Upper lobe of right lung (tissue), 1 donor: ENCODE results near the gene TNXB. TPM values are rescaled to one million over a fixed set of nuclear protein-coding genes. Genes with fewer than 3 reads are reported as not detected.

Experiments used
- total RNA-seq: library from RNA; stranded (reverse); fragmentation: NEBNext Ultra II Directional; extraction: Animal tissue kit (Norgen Biotek cat#: 25700); gene quantifications from one replicate; pipeline ENCODE4 v1.2.1, GENCODE V29; 2021
- donor health status: DM: no; HTN: yes; CAD: no; lungs with severe emphysema.

Gene TNXB
- total RNA-seq, 1 donor from 2014 or later = 162 TPM

Other genes starting within 250 kb of the TNXB start
- gene NEU1, start 246.5 kb downstream of the TNXB start, total RNA-seq = 81.0 TPM
- 23.1 TPM for gene SLC44A4, start 230.3 kb downstream of the TNXB start, total RNA-seq
- gene EHMT2, start 211.6 kb downstream of the TNXB start, total RNA-seq = 36.0 TPM
- gene ZBTB12, start 207.3 kb downstream of the TNXB start, total RNA-seq = 3.5 TPM
- gene C2, start 181.6 kb downstream of the TNXB start, total RNA-seq = 282 TPM
- gene CFB, start 163.2 kb downstream of the TNXB start, total RNA-seq = 74.9 TPM
- 43.9 TPM for gene NELFE, start 150.4 kb downstream of the TNXB start, total RNA-seq
- 58.8 TPM for gene SKIC2, start 150.2 kb downstream of the TNXB start, total RNA-seq
- 20.5 TPM for gene DXO, start 137.2 kb downstream of the TNXB start, total RNA-seq
- 200 TPM for gene C4A, start 127.3 kb downstream of the TNXB start, total RNA-seq
- gene C4B, start 94.5 kb downstream of the TNXB start, total RNA-seq = 166 TPM
- gene CYP21A2, start 70.9 kb downstream of the TNXB start, total RNA-seq = 0.61 TPM
- gene ATF6B, start 18.9 kb upstream of the TNXB start, total RNA-seq = 78.1 TPM
- gene FKBPL, start 20.9 kb upstream of the TNXB start, total RNA-seq = 4.3 TPM
- 1.4 TPM for gene PRRT1, start 42.6 kb upstream of the TNXB start, total RNA-seq
- 19.2 TPM for gene PPT2, start 44.8 kb upstream of the TNXB start, total RNA-seq
- 14.5 TPM for gene EGFL8, start 55.3 kb upstream of the TNXB start, total RNA-seq
- 53.0 TPM for gene AGPAT1, start 66.7 kb upstream of the TNXB start, total RNA-seq
- gene RNF5, start 69.1 kb upstream of the TNXB start, total RNA-seq = 44.6 TPM
- gene AGER, start 74.9 kb upstream of the TNXB start, total RNA-seq = 1,590 TPM
- gene PBX2, start 80.9 kb upstream of the TNXB start, total RNA-seq = 100 TPM
- 51.9 TPM for gene GPSM3, start 83.3 kb upstream of the TNXB start, total RNA-seq
- 78.7 TPM for gene NOTCH4, start 114.7 kb upstream of the TNXB start, total RNA-seq